ENCODE measurements around the gene DMBX1.

DNA sequence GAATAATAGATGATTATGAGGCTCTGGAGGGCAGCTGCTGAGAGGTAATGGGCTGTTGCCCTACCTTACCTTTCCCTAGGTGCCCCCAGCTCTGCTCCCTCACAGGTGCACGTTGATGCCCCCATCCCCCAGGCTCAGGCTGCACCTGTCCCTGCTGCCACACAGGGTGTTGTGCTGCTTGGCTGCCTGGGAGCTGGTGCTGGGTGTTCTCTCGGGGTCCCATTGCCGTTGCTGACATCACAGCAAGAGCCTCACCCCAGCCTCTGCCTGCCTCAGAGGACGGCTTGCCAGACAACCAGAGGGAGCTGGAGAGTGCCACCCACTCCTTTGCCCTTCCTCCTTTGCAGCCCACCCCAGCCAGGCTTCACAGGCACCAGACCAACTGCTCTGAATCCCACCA lies 31.4 kb upstream of the DMBX1 start:
- no peak for TF ChIP-seq POLR2A (IDR thresholded peaks at IDR 0.05; ENCODE audit: low read length)
- TF ChIP-seq GATA1 (IDR thresholded peaks at IDR 0.05; ENCODE audit: low read depth, low read length), result no peak
